GM19035 (cell line): ENCODE data around the gene TSPEAR.

ENCODE experiments used
- ATAC-seq: cut with Tn5 transposase; IDR thresholded peaks from one replicate; pipeline ENCODE4 v1.9.1; 2021; ENCODE audit not compliant: unreplicated experiment

Gene TSPEAR

DNA sequence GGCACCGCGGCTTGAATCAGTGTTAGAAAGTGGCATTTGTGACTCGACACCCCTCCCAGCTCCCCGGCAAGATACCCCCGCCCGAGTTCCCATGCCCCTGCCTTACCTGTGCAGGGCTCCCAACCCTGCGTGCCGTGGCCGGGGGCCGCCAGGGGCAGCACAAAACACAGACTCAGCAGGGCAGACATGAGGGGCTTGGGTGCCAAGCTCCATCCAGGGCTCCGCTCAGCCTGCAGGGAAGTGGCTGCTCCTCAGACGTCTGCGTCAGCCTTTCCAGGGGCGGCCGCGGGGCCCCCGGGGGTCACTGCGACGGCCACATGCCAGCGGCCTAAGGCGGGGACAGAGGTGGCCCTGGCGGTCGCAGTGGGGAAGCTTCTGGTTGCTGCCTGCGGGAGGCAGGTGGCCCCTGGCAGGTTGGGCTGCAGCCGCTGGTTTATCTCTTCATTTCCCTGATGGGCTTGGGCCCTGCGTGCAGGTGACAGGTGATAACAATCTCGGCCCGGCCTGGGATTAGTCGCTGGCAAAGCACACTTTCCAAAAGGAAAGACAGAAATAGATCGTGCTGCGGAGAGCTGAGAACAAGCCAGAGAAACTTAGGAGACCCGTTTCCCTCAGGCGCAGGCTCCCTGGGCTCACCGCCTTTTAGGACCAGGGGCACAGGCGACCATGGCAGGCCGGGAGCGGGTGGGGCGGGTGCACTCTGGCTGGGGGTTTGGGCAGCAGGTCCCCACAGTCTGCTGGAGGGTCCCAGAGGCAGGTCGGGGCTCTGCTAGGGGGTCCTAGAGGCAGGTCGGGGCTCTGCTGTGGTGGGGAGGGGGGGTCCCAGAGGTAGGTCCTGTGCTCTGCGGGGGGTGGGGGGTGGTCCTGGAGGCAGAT lies at the start of gene TSPEAR:
TSPEAR (minus strand) TSS at position 246 of the 876 bp plus-strand sequence; CDS start at position 188, 58 bp downstream.
- ATAC-seq: no peak

DNA sequence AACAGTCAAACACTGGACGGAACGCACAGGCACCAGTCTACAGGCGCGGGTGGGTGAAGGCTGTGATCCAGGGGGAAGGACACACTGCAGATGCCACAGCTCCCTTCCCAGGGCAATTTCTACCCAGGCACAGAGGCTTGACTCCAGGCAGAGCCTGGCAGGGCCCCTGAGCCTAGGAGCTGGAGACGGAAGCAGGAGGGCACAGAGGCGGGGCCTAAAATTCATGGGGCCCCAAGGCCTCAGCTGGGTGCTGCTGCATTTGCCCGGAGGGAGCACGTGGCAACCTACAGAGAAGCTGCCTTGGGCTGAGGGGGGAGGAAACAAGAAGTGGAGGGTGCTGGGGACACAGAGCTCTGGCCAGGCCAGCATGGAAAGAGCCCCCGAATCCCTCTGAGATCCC lies 49.0 kb upstream of the TSPEAR start:
- ATAC-seq: no peak

DNA sequence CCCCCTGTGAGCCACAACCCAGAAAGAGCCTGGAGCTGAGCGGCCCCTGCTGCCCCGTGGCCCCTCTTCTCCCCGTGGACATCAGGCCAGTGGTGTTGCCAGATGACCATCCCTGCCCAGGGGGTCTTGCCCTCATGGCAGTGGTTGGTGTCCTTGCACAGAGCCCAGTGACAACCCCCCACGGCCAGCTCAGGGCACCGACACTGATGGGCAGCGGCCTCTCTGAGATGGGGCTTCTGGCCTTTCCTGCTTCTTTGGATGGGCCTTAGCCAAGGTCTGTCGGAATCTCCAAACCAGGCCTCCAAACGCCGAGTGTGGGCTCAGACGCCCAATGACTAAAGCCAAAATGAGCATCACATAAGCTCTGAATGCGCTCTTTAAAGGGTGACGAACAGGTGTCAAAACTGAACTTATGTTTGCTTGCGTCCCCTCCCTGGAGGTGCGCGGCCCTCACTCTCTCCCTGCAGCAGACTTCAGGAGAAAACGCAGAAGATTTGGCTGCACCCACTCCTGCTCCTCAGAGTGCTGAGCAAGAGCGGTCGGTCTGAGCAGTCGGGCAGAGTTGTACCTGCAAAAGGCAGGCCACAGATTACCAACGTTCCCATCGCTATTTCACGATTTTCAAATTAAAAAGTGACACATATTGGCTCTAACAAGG lies 48.4 kb upstream of the TSPEAR start:
- no peak for ATAC-seq

DNA sequence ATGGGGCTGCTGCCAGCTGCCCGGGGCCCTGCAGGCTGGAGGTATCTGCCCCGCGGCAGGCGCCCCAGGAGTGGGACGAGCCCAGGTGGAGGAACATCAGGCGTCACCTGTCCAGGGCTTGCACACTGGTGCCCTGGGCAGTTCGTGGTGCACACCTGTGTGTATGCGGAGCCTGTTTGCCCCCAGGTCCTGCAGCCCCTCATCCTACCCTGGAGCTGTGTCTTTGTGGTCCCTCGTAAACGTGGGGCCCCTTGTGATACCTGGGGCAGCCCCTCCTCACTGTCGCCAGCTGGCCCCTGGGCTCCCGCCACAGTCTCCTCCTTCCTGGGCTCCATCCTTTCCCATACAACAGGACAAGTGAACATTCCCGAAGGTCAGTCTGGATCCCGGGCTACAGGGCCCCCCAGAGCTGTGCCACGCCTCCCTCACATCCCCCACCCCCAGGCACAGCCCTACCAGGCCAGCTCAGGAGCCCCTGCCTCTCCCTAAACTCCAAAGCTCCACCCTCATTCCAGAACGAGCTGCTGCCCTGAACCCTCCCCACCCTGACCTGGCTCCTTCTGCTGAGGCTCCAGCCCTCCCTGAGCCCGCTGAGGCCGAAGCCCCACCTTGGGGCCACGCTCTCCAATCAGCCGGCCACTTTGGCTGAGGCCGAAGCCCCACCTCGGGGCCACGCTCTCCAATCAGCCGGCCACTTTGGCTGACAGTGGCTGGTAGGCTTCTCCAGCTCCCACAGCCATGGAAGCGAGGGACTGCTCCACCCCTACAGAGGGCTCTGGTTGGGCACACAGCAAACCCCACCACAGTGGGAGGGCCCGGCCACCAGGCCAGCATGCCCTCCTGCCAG lies 47.6 kb upstream of the TSPEAR start:
- no peak for ATAC-seq

DNA sequence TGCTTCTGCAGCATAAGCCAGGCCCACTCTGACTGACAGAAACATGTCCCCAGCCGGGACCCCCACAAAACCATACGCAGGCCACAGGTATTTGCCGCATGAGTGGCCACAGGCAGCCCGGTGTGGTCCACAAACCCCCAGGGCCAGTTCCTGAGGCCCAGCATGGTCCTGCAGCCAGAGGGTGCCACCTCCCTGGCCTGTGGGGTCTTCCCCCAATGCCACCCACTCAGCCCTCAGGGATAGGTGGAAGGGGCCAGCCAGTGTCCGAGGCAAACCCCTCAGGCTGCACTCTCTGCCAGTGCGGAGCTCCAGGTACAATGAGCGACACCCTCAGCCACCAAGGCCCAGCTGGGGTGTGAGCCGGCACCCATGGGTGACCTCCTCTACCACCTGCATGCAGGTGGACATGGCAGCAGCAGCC lies 46.8 kb upstream of the TSPEAR start:
- ATAC-seq: no peak

DNA sequence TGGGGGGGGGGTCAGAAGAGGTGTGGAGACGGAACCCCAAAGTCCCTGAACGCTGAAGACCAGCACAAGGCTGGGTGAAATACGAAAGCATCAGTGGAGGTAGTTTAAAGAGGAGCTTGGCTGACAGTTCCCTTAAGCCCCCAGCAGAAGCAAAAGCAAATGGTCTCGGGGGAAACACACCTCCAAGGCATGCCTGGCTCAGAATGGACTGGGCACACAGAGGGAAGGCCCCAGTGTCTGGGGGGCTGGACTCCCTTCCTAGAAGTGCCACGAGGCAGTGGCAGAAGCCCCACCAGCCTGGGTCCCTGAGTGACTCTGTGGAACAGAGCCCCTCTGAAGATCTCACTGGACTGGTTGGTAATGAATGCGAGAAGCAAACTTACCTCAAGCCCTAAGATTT lies 46.4 kb upstream of the TSPEAR start:
- no peak for ATAC-seq

DNA sequence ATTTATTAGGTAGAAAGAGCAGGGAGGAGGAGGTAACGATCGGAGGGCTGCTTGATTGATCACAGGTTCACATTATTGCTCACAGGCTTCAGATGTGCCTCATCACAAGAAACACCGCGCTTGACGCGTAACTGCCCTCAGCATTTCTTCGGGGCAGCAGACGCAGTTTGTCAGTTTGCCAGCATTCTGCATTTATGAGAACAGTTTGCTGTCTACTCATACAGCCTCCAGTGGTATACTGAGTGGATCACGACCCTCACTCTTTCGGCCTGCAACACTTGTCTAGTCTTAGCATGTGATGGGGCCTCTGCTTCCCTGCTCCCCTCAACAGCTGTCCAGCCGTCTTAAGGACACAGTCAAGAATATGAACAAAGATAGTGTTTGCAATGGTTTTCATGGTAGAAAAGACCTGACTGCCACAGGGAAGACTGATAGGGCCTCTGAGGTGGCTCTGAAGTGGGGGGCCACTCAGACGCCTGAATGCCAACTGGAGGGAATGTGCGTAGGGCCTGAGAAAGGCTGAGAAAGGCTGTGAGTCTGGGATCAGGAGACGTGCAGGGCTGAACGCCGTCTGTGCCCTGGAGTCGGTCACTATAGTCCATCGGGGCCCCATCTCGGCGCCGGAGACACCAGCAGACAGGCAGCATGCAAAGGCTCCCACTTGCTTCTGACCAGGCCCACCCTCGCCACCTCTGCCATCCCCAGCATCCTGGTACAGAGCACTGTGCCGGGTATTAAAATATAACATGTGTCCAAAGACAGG lies 45.2 kb upstream of the TSPEAR start:
- no peak for ATAC-seq

DNA sequence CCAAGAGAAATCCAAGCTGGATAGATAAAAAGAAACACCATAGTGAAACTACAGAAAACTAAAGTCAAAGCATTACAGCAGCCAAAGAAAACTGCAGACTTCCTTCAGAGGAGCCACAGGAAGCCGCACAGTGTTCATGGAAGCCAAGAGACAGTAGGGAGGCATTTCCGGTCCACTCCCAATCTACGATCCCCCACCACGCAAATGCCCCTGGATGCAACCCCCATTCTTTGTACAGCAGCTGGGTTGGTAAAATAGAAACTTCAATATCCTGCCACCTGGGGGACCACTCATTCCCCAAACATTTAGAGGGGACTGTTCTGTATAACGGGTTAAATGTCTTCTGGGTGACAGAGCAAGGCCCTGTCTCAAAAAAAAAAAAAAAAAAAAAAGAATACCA lies 43.9 kb upstream of the TSPEAR start:
- no peak for ATAC-seq

DNA sequence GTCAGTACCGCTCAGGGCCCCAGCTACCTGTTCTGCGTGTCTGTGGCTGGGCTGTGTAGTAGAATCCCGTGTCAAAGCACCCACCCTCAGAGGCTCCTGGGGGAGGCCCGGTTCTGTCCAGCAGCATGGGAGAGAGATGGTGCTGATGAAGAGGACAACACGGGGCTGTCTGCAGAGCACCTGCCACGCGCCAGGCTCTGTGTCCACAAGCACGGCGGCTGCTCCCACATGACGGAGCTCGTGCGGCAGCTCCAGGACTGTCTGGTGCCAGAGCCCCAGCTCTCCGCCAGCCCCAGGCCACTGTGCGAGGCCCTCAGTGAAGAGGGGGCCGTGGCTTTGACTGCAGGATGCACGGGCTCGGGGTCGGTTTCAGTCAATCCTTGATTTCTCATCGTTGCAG lies 42.0 kb upstream of the TSPEAR start:
- ATAC-seq: no peak

DNA sequence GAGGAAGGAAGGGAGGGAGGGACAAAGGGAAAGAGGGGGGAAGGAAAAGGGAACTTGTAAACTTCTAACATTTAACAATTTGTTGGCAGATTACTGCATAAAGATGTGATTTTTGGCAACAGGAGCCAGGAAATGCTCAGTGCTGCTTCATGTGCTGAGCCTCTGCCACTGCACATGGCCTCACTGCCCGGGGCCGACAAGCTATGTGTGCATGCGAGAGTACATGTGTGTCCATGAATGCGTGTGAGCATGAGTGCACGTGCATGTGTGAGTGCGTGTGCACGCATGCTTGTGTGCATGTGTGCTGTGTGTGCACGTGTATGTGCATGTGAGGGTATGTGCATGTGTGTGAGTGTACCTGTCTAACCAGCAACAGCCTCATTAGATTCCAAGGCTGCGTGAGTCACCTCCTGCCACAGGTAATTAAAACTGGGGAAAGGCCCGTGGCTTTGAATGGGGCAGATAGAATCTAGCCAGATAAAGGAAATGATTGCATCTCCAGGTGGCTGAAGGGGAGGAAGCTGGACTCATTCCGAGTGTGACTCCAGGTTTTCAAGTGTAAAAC lies 41.4 kb upstream of the TSPEAR start:
- ATAC-seq: no peak

DNA sequence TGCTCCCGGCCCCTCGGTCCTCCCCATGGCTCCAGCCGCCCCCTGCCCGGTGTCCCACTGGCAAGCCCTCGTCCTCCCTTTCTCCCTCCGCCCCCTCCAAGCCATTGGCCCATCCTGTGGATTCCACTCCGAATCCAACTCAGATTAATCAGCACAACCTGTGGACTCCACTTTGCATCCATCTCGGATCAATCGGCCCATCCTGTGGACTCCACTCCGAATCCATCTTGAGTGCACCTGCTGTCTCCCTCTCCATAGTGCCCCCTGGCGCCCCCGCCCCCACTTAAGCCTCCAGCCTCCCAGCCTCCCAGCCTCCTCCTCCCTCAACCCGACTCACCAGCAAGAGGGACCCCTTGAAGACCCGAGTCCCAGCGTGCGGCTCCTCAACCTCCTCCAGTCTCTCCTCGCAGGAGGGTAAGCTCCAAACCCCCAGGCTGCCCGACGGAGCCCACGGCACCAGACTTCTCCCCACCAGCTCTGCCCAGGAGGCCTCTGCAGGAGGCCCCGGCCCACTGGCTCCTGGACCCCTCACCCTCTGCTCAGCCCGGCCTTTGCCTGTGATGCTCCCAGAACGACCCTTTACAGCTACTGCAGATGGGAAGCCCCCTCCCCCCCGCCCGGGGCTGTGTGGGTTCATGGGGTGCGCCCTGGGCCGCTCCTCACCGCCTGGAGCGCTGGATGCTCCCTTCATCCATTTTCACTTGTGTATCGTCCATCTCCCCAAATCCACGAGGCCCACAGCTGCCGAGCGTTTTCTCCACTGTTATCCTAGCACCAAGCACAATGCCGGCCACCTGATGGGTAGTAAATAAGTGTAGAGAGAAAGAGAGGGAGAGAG lies 40.6 kb upstream of the TSPEAR start:
- no peak for ATAC-seq

DNA sequence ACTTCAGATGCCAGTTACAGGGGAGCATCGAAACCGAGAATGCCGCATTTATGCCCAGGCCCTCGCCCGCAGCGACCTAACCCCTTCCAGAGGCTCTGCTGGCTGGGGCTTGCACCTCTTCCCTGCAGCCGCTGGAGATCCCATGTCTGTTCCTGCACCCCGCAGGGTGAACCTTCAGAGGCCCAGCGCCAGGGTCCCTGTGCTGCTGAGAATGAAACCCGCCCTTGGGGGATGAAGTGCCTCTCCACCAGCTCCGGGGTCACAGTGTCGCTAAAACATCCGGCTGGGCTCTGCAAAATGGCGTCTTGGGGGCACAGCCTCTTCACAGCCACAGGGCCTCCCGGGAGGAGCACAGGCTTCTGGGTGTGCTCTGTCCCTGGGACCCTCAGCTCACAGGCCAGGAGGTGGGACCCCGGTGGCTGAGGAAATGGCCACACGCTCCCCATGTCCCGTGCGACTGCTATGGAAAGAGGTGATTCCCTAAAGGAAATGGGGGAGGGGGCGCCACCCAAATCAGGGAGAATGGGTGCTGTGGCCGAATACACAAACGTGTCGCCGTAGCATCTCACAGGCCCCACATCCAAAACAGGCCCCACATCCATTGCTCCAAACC lies 39.9 kb upstream of the TSPEAR start:
- ATAC-seq: no peak

DNA sequence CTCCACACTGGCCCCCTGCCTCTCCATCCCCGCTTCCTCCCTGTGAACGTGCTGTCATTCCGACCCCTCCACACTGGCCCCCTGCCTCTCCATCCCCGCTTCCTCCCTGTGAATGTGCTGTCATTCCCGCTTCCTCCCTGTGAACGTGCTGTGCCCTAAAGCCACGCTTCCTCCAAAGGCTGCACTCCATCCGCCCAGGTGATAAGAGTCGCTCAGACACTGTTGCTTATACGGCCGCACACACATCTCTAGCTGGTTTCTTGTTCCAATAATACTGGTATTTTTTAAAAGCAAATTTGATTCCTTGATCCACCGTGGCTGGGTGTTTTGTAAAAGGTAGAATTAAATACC lies 39.3 kb upstream of the TSPEAR start:
- no peak for ATAC-seq

DNA sequence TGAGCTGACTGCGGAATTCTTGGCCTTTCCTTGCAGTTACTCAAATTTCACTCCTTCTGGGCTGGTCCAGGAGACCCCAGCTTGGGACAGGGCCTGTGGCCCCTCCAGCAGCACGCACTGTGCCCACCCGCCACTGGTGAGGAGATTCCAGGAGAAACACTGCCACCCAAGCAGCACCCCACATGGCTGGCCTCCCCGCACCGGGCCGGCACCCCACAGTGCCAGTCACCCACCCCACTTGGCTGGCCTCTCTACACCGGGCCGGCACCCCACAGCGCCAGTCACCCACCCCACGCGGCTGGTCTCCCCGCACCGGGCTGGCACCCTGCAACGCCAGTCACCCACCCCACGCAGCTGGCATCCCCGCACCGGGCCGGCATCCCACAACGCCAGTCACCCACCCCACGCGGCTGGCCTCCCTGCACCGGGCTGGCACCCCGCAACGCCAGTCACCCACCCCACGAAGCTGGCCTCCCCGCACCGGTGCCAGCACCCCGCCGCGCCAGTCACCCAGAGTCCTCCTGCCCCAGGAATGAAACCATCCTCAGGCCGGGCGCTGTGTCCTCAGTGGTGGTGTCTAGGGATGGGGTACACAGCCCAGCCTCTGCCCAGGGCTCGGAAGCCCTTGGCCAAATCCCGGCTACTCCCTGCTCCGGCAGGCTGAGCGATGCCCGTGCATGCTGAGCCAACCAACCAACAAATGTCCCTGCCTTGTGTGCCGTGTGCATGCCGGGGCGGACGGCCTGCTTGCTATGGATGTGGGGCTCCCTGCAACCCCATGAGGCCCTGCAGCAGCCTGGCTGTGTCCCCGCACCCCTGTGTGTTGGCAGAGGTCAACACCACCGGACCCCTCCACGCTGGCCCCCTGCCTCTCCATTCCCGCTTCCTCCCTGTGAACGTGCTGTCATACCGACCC lies 38.6 kb upstream of the TSPEAR start:
- ATAC-seq: no peak

DNA sequence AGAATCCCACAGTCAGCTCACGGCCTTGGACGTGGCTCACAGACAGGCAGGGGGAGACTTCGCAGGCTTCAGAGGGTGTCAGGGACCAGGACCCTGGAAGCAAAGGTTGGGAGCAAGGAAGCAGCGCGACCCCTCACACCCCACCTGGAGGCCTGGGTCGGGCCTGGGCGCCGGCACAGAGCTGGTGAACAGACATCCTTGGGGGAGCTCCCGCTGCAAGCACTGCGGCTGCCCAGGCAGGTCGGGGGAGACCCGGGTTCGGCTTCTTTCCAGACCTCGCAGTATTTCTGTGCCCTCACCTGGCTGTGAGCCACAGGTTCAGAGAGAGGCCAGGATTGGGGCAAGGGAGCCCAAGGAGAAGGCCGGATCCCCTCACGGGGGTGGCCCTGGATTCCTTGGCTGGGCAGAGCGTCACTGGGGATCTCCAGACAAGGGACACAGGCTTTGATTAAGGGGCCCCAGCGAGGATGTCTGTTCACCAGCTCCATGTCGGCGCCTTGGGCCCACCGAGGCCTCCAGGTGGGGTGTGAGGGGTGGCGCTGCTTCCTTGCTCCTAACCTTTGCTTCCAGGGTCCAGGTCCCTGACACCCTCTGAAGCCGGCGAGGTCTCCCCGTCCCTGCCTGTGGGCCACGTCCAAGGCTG lies 37.9 kb upstream of the TSPEAR start:
- ATAC-seq: no peak

DNA sequence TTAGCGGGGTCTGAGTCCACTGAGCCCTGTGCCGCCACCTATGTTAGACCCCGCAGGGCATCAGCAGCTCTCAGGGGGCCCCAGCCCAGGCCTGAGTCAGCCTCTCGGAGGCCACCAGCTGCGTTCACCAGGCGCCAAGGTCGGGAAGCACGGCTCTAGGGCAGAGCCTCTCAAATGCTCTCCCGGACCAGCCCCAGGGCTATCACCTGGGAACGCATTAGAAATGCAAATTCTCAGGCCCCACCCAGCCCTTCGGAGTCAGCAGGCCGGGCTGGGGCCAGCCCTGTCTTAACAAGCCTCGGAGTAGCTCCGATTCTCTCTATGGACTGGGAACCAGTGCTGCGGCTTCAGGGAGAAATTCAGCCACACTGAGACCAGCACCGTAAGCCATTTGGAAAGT lies 37.2 kb upstream of the TSPEAR start:
- ATAC-seq: no peak

DNA sequence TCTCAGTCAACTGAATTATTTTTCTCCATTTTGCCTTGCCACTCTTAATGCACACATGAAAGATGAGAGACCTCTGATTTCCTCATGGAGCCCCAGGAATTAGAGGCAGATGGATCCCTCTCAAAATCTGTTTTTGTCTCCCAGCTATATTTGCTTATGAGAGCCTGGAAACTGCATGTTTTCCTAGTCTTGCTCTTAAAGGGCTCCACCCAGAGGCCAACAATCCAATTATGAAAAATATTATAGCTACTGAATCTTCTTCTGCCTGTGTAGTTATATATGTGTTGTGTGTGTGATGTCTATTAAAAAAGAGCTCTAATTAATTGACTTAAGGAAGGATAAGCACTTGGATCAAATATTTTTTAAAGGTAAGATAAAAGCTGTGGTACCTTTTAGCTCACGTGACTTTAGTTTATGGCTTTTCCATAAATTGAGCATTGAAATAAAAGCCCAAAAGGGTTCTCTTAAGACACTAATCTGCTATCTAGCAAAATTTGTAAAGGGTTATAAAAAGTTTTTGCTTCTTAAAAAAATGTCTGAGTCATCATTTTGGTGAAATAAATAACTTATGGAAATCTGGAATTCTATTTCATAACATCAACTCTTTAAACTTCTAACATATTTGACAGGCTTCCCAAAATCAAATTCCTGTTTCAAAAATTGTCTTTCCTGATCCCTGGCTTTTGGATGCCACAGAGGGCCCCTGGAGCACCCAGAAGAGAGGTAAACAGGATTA lies 31.2 kb upstream of the TSPEAR start:
- no peak for ATAC-seq
